HG03039 (cell line): ENCODE data around the gene AGTPBP1.
"Not testable (repeated sequence)": the region's sequence is repeated elsewhere in the genome, so short reads cannot be mapped to it uniquely, and the experiment has no call there.

Experiments used
- ATAC-seq: cut with Tn5 transposase; IDR thresholded peaks from one replicate; pipeline ENCODE4 v1.9.1; 2021; ENCODE audit warnings: mild to moderate bottlenecking, moderate library complexity; ENCODE audit not compliant: unreplicated experiment

Gene AGTPBP1

GRCh38 chr9:85723215-85723614 is 18.5 kb downstream of the AGTPBP1 start:
- ATAC-seq = no peak

- ATAC-seq = not testable (repeated sequence)
Observed at GRCh38 chr9:85719411-85719810, 22.3 kb downstream of the AGTPBP1 start.

- not testable (repeated sequence) for ATAC-seq
Observed at GRCh38 chr9:85717818-85718217, 23.9 kb downstream of the AGTPBP1 start.

GRCh38 chr9:85717220-85717619 is 24.5 kb downstream of the AGTPBP1 start:
- no peak for ATAC-seq

- ATAC-seq = peak; percentile 63
Observed at GRCh38 chr9:85716031-85716877, 25.5 kb downstream of the AGTPBP1 start.

GRCh38 chr9:85715587-85715986 is 26.2 kb downstream of the AGTPBP1 start:
- ATAC-seq = peak; percentile 41

- ATAC-seq = no peak
Observed at GRCh38 chr9:85713897-85714296, 27.9 kb downstream of the AGTPBP1 start.

- no peak for ATAC-seq
Observed at GRCh38 chr9:85704744-85705143, 37.0 kb downstream of the AGTPBP1 start.

- no peak for ATAC-seq
Observed at GRCh38 chr9:85703398-85703797, 38.4 kb downstream of the AGTPBP1 start.

GRCh38 chr9:85702726-85703289 is 38.9 kb downstream of the AGTPBP1 start:
- no peak for ATAC-seq

GRCh38 chr9:85702191-85702590 is 39.6 kb downstream of the AGTPBP1 start:
- ATAC-seq = no peak

- no peak for ATAC-seq
Observed at GRCh38 chr9:85700330-85700729, 41.4 kb downstream of the AGTPBP1 start.

- no peak for ATAC-seq
Observed at GRCh38 chr9:85688361-85688760, 53.4 kb downstream of the AGTPBP1 start.

GRCh38 chr9:85685081-85685480 is 56.7 kb downstream of the AGTPBP1 start:
- ATAC-seq = no peak

- ATAC-seq = no peak
Observed at GRCh38 chr9:85676790-85677189, 65.0 kb downstream of the AGTPBP1 start.

GRCh38 chr9:85667374-85667773 is 74.4 kb downstream of the AGTPBP1 start:
- ATAC-seq = no peak

- ATAC-seq = no peak
Observed at GRCh38 chr9:85666086-85666485, 75.7 kb downstream of the AGTPBP1 start.

- ATAC-seq = no peak
Observed at GRCh38 chr9:85662573-85662972, 79.2 kb downstream of the AGTPBP1 start.

- no peak for ATAC-seq
Observed at GRCh38 chr9:85658716-85659115, 83.0 kb downstream of the AGTPBP1 start.

- ATAC-seq = no peak
Observed at GRCh38 chr9:85653153-85653552, 88.6 kb downstream of the AGTPBP1 start.

GRCh38 chr9:85647571-85647970 is 94.2 kb downstream of the AGTPBP1 start:
- ATAC-seq = peak; percentile 51

- no peak for ATAC-seq
Observed at GRCh38 chr9:85645909-85646627, 95.7 kb downstream of the AGTPBP1 start.
